Mammary epithelial cell (primary cell): ENCODE measurements around the gene PDCD10.

Experiments used
- CTCF ChIP-seq, 2 donors: IDR thresholded peaks in 1 of 2; conservative IDR thresholded peaks in 1 of 2; 2 replicates each; pipeline ENCODE4 v1.5.1; 2011 to 2012; ENCODE audit warnings: inconsistent platforms in 2 of 2, low read length in 2 of 2, mild to moderate bottlenecking in 2 of 2, control low read depth in 1 of 2, low read depth in 1 of 2; ENCODE audit not compliant: insufficient read depth in 1 of 2; ENCODE audit errors: extremely low read depth in 1 of 2
- EZH2 ChIP-seq: IDR thresholded peaks from 2 replicates; pipeline ENCODE4 v1.6.1; 2012; ENCODE audit warnings: low read length, inconsistent platforms, borderline replicate concordance

- TF ChIP-seq CTCF (conservative IDR thresholded peaks at IDR 0.05 in 1 of 2, IDR thresholded peaks at IDR 0.05 in 1 of 2; ENCODE audit: extremely low read depth in 1 of 2, insufficient read depth in 1 of 2, low read depth in 1 of 2, low read length in 2 of 2) (no peak), EZH2 (no peak)
Measured at GRCh38 chr3:167729591-167729990, 5.1 kb downstream of the PDCD10 start.
